Measurements from ENCODE around the gene EPHB4. TPM values are rescaled to one million over a fixed set of nuclear protein-coding genes. Genes with fewer than 3 reads are reported as not detected.
"Not testable (repeated sequence)": the region's sequence is repeated elsewhere in the genome, so short reads cannot be mapped to it uniquely, and the experiment has no call there.

The EPHB4 gene
- total RNA-seq, 2 donors from 2014 or later = 20.5 to 29.4 TPM

DNA sequence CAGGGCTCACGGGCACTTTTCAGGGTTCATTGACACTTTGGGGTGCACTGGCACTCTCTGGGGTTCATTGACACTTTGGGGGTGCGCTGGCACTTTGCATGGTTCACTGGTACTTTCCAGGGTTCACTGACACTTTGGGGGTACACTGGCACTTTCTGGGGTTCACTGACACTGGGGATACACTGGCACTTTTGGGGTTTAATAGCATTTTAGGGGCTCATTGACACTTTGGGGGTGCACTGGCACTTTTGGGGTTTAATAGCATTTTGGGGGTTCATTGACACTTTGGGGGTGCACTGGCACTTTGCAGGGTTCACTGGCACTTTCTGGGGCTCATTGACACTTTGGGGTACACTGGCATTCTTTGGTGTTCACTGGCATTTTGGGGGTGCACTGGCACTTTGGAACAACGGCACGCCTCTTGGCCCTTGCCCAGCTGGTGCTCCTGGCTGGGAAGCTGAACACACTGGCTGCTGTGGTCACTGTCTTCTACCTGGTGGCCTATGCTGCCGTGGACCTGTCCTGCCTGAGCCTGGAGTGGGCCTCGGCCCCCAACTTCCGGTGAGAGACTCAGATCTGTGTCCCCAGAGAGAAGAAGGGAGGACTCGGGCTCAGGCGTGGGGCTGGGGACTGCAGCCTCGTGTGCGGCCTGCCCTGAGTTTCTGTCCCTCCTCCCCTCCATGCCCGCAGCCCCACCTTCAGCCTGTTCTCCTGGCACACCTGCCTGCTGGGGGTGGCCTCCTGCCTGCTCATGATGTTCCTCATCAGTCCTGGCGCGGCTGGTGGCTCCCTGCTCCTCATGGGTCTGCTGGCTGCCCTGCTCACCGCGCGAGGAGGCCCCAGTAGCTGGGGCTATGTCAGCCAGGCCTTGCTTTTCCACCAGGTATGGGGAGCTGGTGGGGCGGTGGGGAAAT lies 33.6 kb upstream of the EPHB4 start:
- Histone ChIP-seq H3K4me3 (no peak overlapping the region), H3K9me3 (no peaks in the 10 kb centered on the region), H3K4me1 (ENCODE audit: control insufficient read depth in 1 of 2, low read depth in 2 of 2) (peaks cover 0 to 6% of the 10 kb centered on the region in 2 donors), H3K27me3 (replicated peaks; ENCODE audit: insufficient read depth) (no peaks in the 10 kb centered on the region), H3K36me3 (peaks cover 18% of the 10 kb centered on the region), H3K27ac (no peak overlapping the region)
- no peak for ATAC-seq (ENCODE audit: insufficient number of reproducible peaks, low FRiP score, low read depth)
- TF ChIP-seq, protein P1, sequence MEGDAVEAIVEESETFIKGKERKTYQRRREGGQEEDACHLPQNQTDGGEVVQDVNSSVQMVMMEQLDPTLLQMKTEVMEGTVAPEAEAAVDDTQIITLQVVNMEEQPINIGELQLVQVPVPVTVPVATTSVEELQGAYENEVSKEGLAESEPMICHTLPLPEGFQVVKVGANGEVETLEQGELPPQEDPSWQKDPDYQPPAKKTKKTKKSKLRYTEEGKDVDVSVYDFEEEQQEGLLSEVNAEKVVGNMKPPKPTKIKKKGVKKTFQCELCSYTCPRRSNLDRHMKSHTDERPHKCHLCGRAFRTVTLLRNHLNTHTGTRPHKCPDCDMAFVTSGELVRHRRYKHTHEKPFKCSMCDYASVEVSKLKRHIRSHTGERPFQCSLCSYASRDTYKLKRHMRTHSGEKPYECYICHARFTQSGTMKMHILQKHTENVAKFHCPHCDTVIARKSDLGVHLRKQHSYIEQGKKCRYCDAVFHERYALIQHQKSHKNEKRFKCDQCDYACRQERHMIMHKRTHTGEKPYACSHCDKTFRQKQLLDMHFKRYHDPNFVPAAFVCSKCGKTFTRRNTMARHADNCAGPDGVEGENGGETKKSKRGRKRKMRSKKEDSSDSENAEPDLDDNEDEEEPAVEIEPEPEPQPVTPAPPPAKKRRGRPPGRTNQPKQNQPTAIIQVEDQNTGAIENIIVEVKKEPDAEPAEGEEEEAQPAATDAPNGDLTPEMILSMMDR (IDR thresholded peaks at IDR 0.05) = no peak
- DNase-seq (ENCODE audit: low spot score) = no peak

DNA sequence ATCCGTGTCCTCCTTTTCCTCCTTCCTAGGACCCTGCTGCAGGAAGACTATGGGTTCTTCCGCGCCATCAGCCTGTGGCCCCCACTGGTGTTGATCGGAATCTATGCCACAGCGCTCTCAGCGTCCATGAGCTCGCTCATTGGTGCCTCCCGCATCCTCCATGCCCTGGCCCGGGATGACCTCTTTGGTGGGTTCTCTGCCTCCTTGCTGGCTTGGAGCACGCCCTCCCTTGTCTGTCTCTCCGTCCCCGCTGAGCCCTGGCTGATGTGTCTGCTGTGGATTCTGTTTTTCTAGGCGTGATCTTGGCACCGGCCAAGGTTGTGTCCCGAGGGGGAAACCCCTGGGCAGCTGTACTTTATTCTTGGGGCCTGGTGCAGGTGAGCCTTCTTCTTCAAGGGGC lies 32.5 kb upstream of the EPHB4 start:
- peaks cover 22% of the 10 kb centered on the region for H3K36me3 ChIP-seq
- no peak overlapping the region for H3K27ac ChIP-seq
- no peaks in the 10 kb centered on the region for H3K27me3 ChIP-seq (replicated peaks; ENCODE audit: insufficient read depth)
- DNase-seq (ENCODE audit: low spot score) (no peak), ATAC-seq (ENCODE audit: insufficient number of reproducible peaks, low FRiP score, low read depth) (no peak)
- H3K4me1 ChIP-seq (ENCODE audit: control insufficient read depth in 1 of 2, low read depth in 2 of 2) = no peaks in the 10 kb centered on the region
- TF ChIP-seq, protein P1 (IDR thresholded peaks at IDR 0.05) = no peak
- H3K9me3 ChIP-seq = no peaks in the 10 kb centered on the region
- H3K4me3 ChIP-seq = no peak overlapping the region

DNA sequence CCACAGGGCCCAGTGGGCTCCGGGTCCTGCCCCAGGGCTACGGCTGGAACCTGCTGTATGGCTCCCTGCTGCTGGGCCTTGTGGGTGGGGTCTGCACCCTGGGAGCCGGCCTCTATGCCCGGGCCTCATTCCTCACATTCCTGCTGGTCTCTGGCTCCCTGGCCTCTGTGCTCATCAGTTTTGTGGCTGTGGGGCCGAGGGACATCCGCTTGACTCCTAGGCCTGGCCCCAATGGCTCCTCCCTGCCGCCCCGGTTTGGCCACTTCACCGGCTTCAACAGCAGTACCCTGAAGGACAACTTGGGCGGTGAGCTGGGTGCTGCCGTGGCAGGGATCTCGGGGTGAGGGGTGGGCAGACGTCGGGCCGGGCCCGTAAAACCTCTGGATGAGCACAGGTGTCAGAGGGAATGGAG lies 29.6 kb upstream of the EPHB4 start:
- DNase-seq (ENCODE audit: low spot score) (no peak), ATAC-seq (ENCODE audit: insufficient number of reproducible peaks, low FRiP score, low read depth) (no peak)
- Histone ChIP-seq H3K4me3 (no peak overlapping the region), H3K9me3 (no peaks in the 10 kb centered on the region), H3K27ac (no peak overlapping the region), H3K27me3 (replicated peaks; ENCODE audit: insufficient read depth) (no peaks in the 10 kb centered on the region), H3K4me1 (ENCODE audit: control insufficient read depth in 1 of 2, low read depth in 2 of 2) (peaks cover 0 to 5% of the 10 kb centered on the region in 2 donors), H3K36me3 (peaks cover 22% of the 10 kb centered on the region)
- TF ChIP-seq, protein P1 (IDR thresholded peaks at IDR 0.05) = no peak

DNA sequence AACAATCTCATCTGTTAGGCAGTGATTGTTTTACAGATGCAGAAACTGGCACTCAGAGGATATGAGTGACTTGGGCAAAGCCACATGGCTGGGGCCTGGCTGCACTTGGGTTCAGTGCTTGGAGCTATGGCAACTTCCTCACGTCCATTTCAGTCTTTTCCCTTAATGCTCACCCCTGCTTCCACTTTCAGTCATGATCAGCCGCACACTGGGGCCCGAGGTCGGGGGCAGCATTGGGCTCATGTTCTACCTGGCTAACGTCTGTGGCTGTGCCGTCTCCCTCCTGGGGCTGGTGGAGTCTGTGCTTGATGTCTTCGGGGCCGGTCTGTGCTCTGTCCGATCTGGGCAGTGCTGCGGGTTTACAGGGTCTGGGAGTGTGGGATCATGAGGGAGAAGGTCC lies 28.2 kb upstream of the EPHB4 start:
- Histone ChIP-seq H3K4me3 (no peak overlapping the region), H3K9me3 (no peaks in the 10 kb centered on the region), H3K36me3 (peaks cover 14% of the 10 kb centered on the region), H3K27me3 (replicated peaks; ENCODE audit: insufficient read depth) (no peaks in the 10 kb centered on the region), H3K27ac (no peak overlapping the region), H3K4me1 (ENCODE audit: control insufficient read depth in 1 of 2, low read depth in 2 of 2) (peaks cover 0 to 8% of the 10 kb centered on the region in 2 donors)
- DNase-seq (ENCODE audit: low spot score) (no peak), ATAC-seq (ENCODE audit: insufficient number of reproducible peaks, low FRiP score, low read depth) (no peak)
- TF ChIP-seq, protein P1 (IDR thresholded peaks at IDR 0.05) = no peak

DNA sequence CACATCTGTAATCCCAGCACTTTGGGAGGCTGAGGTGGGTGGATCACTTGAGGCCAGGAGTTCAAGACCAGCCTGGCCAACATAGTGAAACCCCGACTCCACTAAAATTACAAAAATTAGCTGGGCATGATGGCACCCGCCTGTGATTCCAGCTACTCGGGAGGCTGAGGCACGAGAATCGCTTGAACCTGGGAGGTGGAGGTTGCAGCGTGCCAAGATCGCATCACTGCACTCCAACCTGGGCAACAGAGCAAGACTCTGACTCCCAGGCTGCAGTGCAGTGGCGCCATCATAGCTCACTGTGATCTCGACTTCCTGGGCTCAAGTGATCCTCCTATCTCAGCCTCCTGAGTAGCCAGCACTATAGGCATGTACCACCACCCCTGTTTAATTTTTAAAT lies 27.6 kb upstream of the EPHB4 start:
- not testable (repeated sequence) for H3K27ac ChIP-seq; ATAC-seq (ENCODE audit: insufficient number of reproducible peaks, low FRiP score, low read depth); H3K9me3 ChIP-seq; H3K36me3 ChIP-seq; H3K4me3 ChIP-seq; H3K4me1 ChIP-seq (ENCODE audit: control insufficient read depth in 1 of 2, low read depth in 2 of 2); H3K27me3 ChIP-seq (replicated peaks; ENCODE audit: insufficient read depth); DNase-seq (ENCODE audit: low spot score)
